Panc1 (cell line): ENCODE data around the gene CEP250. TPM values are rescaled to one million over a fixed set of nuclear protein-coding genes. Genes with fewer than 3 reads are reported as not detected.

ENCODE experiments used
- ATAC-seq: fragments of 200-7000 bp; cut with Tn5 transposase; 2 replicates; pipeline ENCODE4 v1.9.1; 2020; ENCODE audit warnings: mild to moderate bottlenecking, moderate library complexity
- BruUV-seq: library from RNA; stranded (reverse); fragments of 400-500 nt; replicated peaks from 2 replicates; lab custom pipeline; 2021; lab: Mats Ljungman, UMichigan
- CTCF ChIA-PET: fragments of 300-600 bp; sonication (Branson Sonifier 250); formaldehyde crosslinking; loops from one replicate; lab custom pipeline; 2022; ENCODE audit warnings: antibody characterized with exemption; lab: Charles Lee
- POLR2A ChIA-PET: fragments of 300-600 bp; sonication (Branson Sonifier 250); formaldehyde crosslinking; loops from one replicate; lab custom pipeline; 2022; ENCODE audit warnings: antibody characterized with exemption; lab: Charles Lee
- DNase-seq: peaks from one replicate; pipeline ENCODE4 v3.0.0-alpha.2; 2010; ENCODE audit warnings: low read depth, low spot score
- H3K27ac ChIP-seq: 2 replicates; pipeline ENCODE4 v1.5.1; 2011; ENCODE audit warnings: mild to moderate bottlenecking, low read length, inconsistent platforms
- H3K27me3 ChIP-seq: fragments of 200-500 bp; sonication (Bioruptor generic); 2 replicates; pipeline ENCODE4 v1.6.0; 2014; ENCODE audit warnings: low read length, inconsistent platforms; ENCODE audit not compliant: control insufficient read depth, insufficient read depth
- H3K36me3 ChIP-seq: fragments of 200-500 bp; sonication (Bioruptor generic); 2 replicates; pipeline ENCODE4 v1.5.1; 2014; ENCODE audit warnings: inconsistent platforms, mild to moderate bottlenecking, low read length, moderate library complexity; ENCODE audit not compliant: control insufficient read depth, insufficient read depth
- H3K4me1 ChIP-seq: 2 replicates; pipeline ENCODE4 v1.5.1; 2011; ENCODE audit warnings: inconsistent platforms, mild to moderate bottlenecking, low read length, moderate library complexity; ENCODE audit not compliant: control insufficient read depth, insufficient read depth
- H3K4me3 ChIP-seq, 2 experiments: 2 replicates each; pipeline ENCODE4 v1.5.1; 2011 to 2012; ENCODE audit warnings: low read depth in 2 of 2, low read length in 2 of 2, mild to moderate bottlenecking in 2 of 2, inconsistent platforms in 1 of 2, moderate library complexity in 1 of 2
- H3K9me3 ChIP-seq: fragments of 200-500 bp; sonication (Bioruptor generic); 2 replicates; pipeline ENCODE4 v1.5.1; 2014; ENCODE audit warnings: low read depth, mild to moderate bottlenecking, inconsistent platforms, low read length, moderate library complexity; ENCODE audit not compliant: control insufficient read depth, insufficient read depth
- CTCF ChIP-seq: fragments of 450-650 bp; IDR thresholded peaks from 2 replicates; pipeline ENCODE4 v1.5.1; 2017; ENCODE audit warnings: mild to moderate bottlenecking
- POLR2AphosphoS5 ChIP-seq: IDR thresholded peaks from 2 replicates; pipeline ENCODE4 v1.6.1; 2012; ENCODE audit warnings: mild to moderate bottlenecking, low read depth, low read length, moderate library complexity
- REST ChIP-seq, 2 experiments: IDR thresholded peaks; 2 replicates each; pipeline ENCODE4 v1.6.1; 2011 to 2012; ENCODE audit warnings: low read depth in 2 of 2, control low read depth in 1 of 2, low read length in 1 of 2, mild to moderate bottlenecking in 1 of 2, moderate library complexity in 1 of 2; ENCODE audit not compliant: insufficient read depth in 1 of 2
- SIN3A ChIP-seq: IDR thresholded peaks from 2 replicates; pipeline ENCODE4 v1.6.1; 2012; ENCODE audit warnings: low read depth, mild to moderate bottlenecking, low read length, moderate library complexity, borderline replicate concordance; ENCODE audit not compliant: insufficient read depth
- TCF7L2 ChIP-seq: IDR thresholded peaks from 2 replicates; pipeline ENCODE4 v1.6.1; 2011; ENCODE audit warnings: mild to moderate bottlenecking, low read depth, low read length, inconsistent platforms
- in situ Hi-C: cut with HindIII; loops from 2 replicates; pipeline ENCODE4 v1.10.0; 2016; ENCODE audit warnings: low sequenced_read_pairs, low pct_unique_long_range_greater_than_20kb
- intact Hi-C: fragments of 100-400 bp; cut with micrococcal nuclease; formaldehyde crosslinking; loops from one replicate; pipeline ENCODE4 v1.10.0; 2022; ENCODE audit not compliant: unreplicated experiment
- total RNA-seq: library from RNA; stranded (reverse); gene quantifications from one replicate; pipeline ENCODE4 v1.2.1, GENCODE V29; 2021; ENCODE audit not compliant: unreplicated experiment

Gene CEP250
- total RNA-seq, 1 experiment from 2014 or later = 82.5 TPM

GRCh38 chr20:35472209-35472608 is 16.8 kb downstream of the CEP250 start:
- no peaks in the 10 kb centered on the region for H3K9me3 ChIP-seq
- TF ChIP-seq REST (IDR thresholded peaks at IDR 0.05; ENCODE audit: insufficient read depth in 1 of 2, low read depth in 2 of 2, low read length in 1 of 2) = no peak
- TF ChIP-seq CTCF = no peak
- TF ChIP-seq POLR2AphosphoS5 = no peak
- no peak for TF ChIP-seq SIN3A
- no peak for TF ChIP-seq TCF7L2
- no peak for DNase-seq
- ATAC-seq = no peak
- no peak overlapping the region for H3K4me3 ChIP-seq
- peaks cover 2% of the 10 kb centered on the region; the same call in 1 of the 2 replicates for H3K4me1 ChIP-seq
- intact Hi-C loops (no loop called here), in situ Hi-C loops (no loop called here)
- no peak overlapping the region for H3K27ac ChIP-seq
- CTCF ChIA-PET = no interaction called here
- BruUV-seq = no TSS peak
- peaks cover 26% of the 10 kb centered on the region for H3K36me3 ChIP-seq
- POLR2A ChIA-PET = no interaction called here
- H3K27me3 ChIP-seq = no peaks in the 10 kb centered on the region

GRCh38 chr20:35473684-35474083 is 18.3 kb downstream of the CEP250 start:
- H3K27ac ChIP-seq = no peak overlapping the region
- CTCF ChIA-PET = no interaction called here
- H3K4me1 ChIP-seq = no peaks in the 10 kb centered on the region
- peaks cover 25% of the 10 kb centered on the region for H3K36me3 ChIP-seq
- in situ Hi-C loops (no loop called here), intact Hi-C loops (no loop called here)
- H3K27me3 ChIP-seq = no peaks in the 10 kb centered on the region
- no peak for ATAC-seq
- POLR2A ChIA-PET = no interaction called here
- no TSS peak for BruUV-seq
- no peaks in the 10 kb centered on the region for H3K9me3 ChIP-seq
- no peak for TF ChIP-seq REST (IDR thresholded peaks at IDR 0.05; ENCODE audit: insufficient read depth in 1 of 2, low read depth in 2 of 2, low read length in 1 of 2)
- no peak for TF ChIP-seq SIN3A
- no peak for TF ChIP-seq TCF7L2
- no peak for TF ChIP-seq CTCF
- TF ChIP-seq POLR2AphosphoS5 = no peak
- H3K4me3 ChIP-seq = no peak overlapping the region
- DNase-seq = no peak
